ENCODE results near the gene SLC4A7.

DNA sequence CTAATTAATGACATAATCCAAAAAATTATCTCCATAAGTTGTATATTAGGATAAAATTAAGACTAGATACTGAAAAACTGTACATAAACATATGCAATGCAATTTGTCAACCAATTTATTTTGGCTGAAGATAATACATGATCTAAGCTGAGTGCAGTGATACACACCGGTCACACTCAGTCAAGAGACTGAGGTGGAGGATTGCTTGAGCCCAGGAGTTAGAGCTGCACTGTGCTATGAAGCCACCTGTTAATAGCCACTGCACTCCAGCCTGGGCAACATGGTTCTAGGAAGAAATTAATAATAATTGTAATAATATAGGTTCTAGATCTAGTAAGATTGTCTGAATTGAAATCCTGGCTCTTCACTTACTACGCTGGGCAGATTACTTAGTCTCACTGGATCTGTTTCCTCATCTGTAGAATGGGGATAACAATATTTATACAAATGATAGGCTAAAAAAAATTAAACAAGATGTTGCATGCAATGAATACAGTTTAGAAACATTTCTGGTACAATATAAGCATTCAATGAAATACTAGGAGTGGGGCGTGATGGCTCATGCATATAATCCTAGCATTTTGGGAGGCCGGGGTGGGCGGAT lies 15.8 kb downstream of the SLC4A7 start:
- TF ChIP-seq, protein P1, sequence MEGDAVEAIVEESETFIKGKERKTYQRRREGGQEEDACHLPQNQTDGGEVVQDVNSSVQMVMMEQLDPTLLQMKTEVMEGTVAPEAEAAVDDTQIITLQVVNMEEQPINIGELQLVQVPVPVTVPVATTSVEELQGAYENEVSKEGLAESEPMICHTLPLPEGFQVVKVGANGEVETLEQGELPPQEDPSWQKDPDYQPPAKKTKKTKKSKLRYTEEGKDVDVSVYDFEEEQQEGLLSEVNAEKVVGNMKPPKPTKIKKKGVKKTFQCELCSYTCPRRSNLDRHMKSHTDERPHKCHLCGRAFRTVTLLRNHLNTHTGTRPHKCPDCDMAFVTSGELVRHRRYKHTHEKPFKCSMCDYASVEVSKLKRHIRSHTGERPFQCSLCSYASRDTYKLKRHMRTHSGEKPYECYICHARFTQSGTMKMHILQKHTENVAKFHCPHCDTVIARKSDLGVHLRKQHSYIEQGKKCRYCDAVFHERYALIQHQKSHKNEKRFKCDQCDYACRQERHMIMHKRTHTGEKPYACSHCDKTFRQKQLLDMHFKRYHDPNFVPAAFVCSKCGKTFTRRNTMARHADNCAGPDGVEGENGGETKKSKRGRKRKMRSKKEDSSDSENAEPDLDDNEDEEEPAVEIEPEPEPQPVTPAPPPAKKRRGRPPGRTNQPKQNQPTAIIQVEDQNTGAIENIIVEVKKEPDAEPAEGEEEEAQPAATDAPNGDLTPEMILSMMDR (conservative IDR thresholded peaks at IDR 0.05): no peak
- TF ChIP-seq ZFX (IDR thresholded peaks at IDR 0.05): no peak

All from C4-2B (cell line).